Astrocyte (in vitro differentiated cells and primary cell): ENCODE measurements around the gene RNF14.

Experiments used
- CTCF ChIP-seq: IDR thresholded peaks from 2 replicates; pipeline ENCODE4 v1.5.1; 2011; ENCODE audit warnings: low read depth, mild to moderate bottlenecking, inconsistent platforms, low read length, moderate library complexity; ENCODE audit not compliant: insufficient read depth
- EZH2 ChIP-seq: IDR thresholded peaks from 2 replicates; pipeline ENCODE4 v1.6.1; 2012; ENCODE audit warnings: mild to moderate bottlenecking, low read length, inconsistent platforms; ENCODE audit not compliant: insufficient read depth

- TF ChIP-seq CTCF = no peak
- TF ChIP-seq EZH2 = no peak
Measured at GRCh38 chr5:142011572-142012185, 42.8 kb downstream of the RNF14 start.
